DND-41 (cell line): ENCODE results near the gene DIPK1C.

ENCODE experiments used
- ATAC-seq: fragments of 200-7000 bp; cut with Tn5 transposase; 3 replicates; pipeline ENCODE4 v1.9.1; 2021; ENCODE audit warnings: low read depth; ENCODE audit not compliant: insufficient read depth
- DNase-seq: peaks from one replicate; pipeline ENCODE4 v3.0.0-alpha.2; 2020
- H2AFZ ChIP-seq: 2 replicates; pipeline ENCODE4 v1.6.0; 2012; ENCODE audit warnings: low read depth, low read length
- H3K27ac ChIP-seq: 2 replicates; pipeline ENCODE4 v1.5.1; 2012; ENCODE audit warnings: low read length, inconsistent platforms
- H3K27me3 ChIP-seq: fragments of 200-600 bp; sonication (generic); 2 replicates; pipeline ENCODE4 v1.6.0; 2012; ENCODE audit warnings: low read length, mild to moderate bottlenecking, inconsistent platforms; ENCODE audit not compliant: insufficient read depth, poor library complexity
- H3K36me3 ChIP-seq: 2 replicates; pipeline ENCODE4 v1.5.1; 2012; ENCODE audit warnings: low read length, inconsistent platforms; ENCODE audit not compliant: insufficient read depth
- H3K4me1 ChIP-seq: 2 replicates; pipeline ENCODE4 v1.5.1; 2012; ENCODE audit warnings: mild to moderate bottlenecking, low read length; ENCODE audit not compliant: insufficient read depth
- H3K4me2 ChIP-seq: 2 replicates; pipeline ENCODE4 v1.6.0; 2012; ENCODE audit warnings: mild to moderate bottlenecking, moderate library complexity, low read length, inconsistent platforms; ENCODE audit not compliant: insufficient read depth
- H3K4me3 ChIP-seq, 2 experiments: fragments of 200-600 bp in 1 of 2; shearing (Covaris generic) in 1 of 2; 2 replicates each; pipeline ENCODE4 v1.5.1; 2012 to 2016; ENCODE audit warnings: inconsistent platforms in 2 of 2, low read length in 2 of 2, mild to moderate bottlenecking in 2 of 2, low read depth in 1 of 2, moderate library complexity in 1 of 2
- H3K79me2 ChIP-seq: 2 replicates; pipeline ENCODE4 v1.6.0; 2012; ENCODE audit warnings: low read length, inconsistent platforms; ENCODE audit not compliant: insufficient read depth
- H3K9ac ChIP-seq: 2 replicates; pipeline ENCODE4 v1.6.0; 2012; ENCODE audit warnings: low read depth, mild to moderate bottlenecking, inconsistent platforms, low read length, moderate library complexity
- H3K9me3 ChIP-seq: 2 replicates; pipeline ENCODE4 v1.5.1; 2012; ENCODE audit warnings: low read length, moderate library complexity, mild to moderate bottlenecking, inconsistent platforms; ENCODE audit not compliant: insufficient read depth, severe bottlenecking
- H4K20me1 ChIP-seq: 2 replicates; pipeline ENCODE4 v1.6.0; 2012; ENCODE audit warnings: low read length; ENCODE audit not compliant: insufficient read depth
- CTCF ChIP-seq: IDR thresholded peaks from 2 replicates; pipeline ENCODE4 v1.5.1; 2012; ENCODE audit warnings: borderline replicate concordance, low read length, moderate library complexity, mild to moderate bottlenecking; ENCODE audit not compliant: poor library complexity, severe bottlenecking; ENCODE audit errors: extremely low read depth
- EZH2 ChIP-seq: IDR thresholded peaks from 3 replicates; pipeline ENCODE4 v1.6.1; 2012; ENCODE audit warnings: borderline replicate concordance, low read depth, mild to moderate bottlenecking, moderate library complexity, low read length, inconsistent platforms; ENCODE audit not compliant: severe bottlenecking

DIPK1C gene

GRCh38 chr18:74446631-74447403 lies 10.3 kb downstream of the DIPK1C start:
- H3K4me2 ChIP-seq: no peak overlapping the region

GRCh38 chr18:74446178-74446577 lies 10.9 kb downstream of the DIPK1C start:
- no peaks in the 10 kb centered on the region for H3K79me2 ChIP-seq
- no peak for DNase-seq
- H3K27ac ChIP-seq: no peak overlapping the region
- TF ChIP-seq CTCF: no peak
- TF ChIP-seq EZH2: no peak
- H3K4me1 ChIP-seq: no peaks in the 10 kb centered on the region
- no peaks in the 10 kb centered on the region for H4K20me1 ChIP-seq
- no peak overlapping the region for H2AFZ ChIP-seq
- H3K36me3 ChIP-seq: no peaks in the 10 kb centered on the region
- ATAC-seq: no peak
- H3K9me3 ChIP-seq: no peaks in the 10 kb centered on the region
- no peak overlapping the region for H3K4me3 ChIP-seq
- H3K27me3 ChIP-seq: peaks cover 3% of the 10 kb centered on the region
- no peak overlapping the region for H3K9ac ChIP-seq
- no peak overlapping the region for H3K4me2 ChIP-seq

More at GRCh38 chr18:74446631-74447403, 10.3 kb downstream of the DIPK1C start:
- Histone ChIP-seq H3K27ac (no peak overlapping the region), H3K4me1 (no peaks in the 10 kb centered on the region), H3K79me2 (no peaks in the 10 kb centered on the region), H3K27me3 (peaks cover 3% of the 10 kb centered on the region), H3K36me3 (no peaks in the 10 kb centered on the region), H4K20me1 (no peaks in the 10 kb centered on the region), H3K9me3 (no peaks in the 10 kb centered on the region), H2AFZ (no peak overlapping the region), H3K9ac (no peak overlapping the region), H3K4me3 (no peak overlapping the region)
- no peak for DNase-seq
- ATAC-seq: no peak
- no peak for TF ChIP-seq EZH2
- TF ChIP-seq CTCF: no peak

- ATAC-seq (no peak), DNase-seq (no peak)
- H3K4me1 ChIP-seq: no peaks in the 10 kb centered on the region
- no peak overlapping the region for H3K9ac ChIP-seq
- no peaks in the 10 kb centered on the region for H3K9me3 ChIP-seq
- H3K27me3 ChIP-seq: peaks cover 3% of the 10 kb centered on the region
- no peaks in the 10 kb centered on the region for H3K79me2 ChIP-seq
- H4K20me1 ChIP-seq: no peaks in the 10 kb centered on the region
- no peak overlapping the region for H3K27ac ChIP-seq
- no peaks in the 10 kb centered on the region for H3K36me3 ChIP-seq
- H2AFZ ChIP-seq: no peak overlapping the region
- no peak overlapping the region for H3K4me3 ChIP-seq
- no peak for TF ChIP-seq EZH2
- TF ChIP-seq CTCF: no peak
- no peak overlapping the region for H3K4me2 ChIP-seq
Observed at GRCh38 chr18:74445585-74445984, 11.5 kb downstream of the DIPK1C start.
